H9 (cell line): ENCODE results near the gene ADAM19. TPM values are rescaled to one million over a fixed set of nuclear protein-coding genes. Genes with fewer than 3 reads are reported as not detected.
"Not testable (repeated sequence)": the region's sequence is repeated elsewhere in the genome, so short reads cannot be mapped to it uniquely, and the experiment has no call there.

Experiments
- DNase-seq: peaks from one replicate; pipeline ENCODE4 v3.0.0-alpha.2; 2017
- H2AFZ ChIP-seq: one replicate; pipeline ENCODE4 v1.6.1; 2013; ENCODE audit warnings: mild to moderate bottlenecking, low read length, control low read depth, moderate library complexity
- H2AK5ac ChIP-seq: 2 replicates; pipeline ENCODE4 v1.6.1; 2013; ENCODE audit warnings: low read length, control low read depth, mixed read lengths; ENCODE audit not compliant: insufficient read length
- H2BK120ac ChIP-seq: one replicate; pipeline ENCODE4 v1.6.1; 2013; ENCODE audit warnings: low read depth, mild to moderate bottlenecking, low read length, control low read depth, inconsistent platforms; ENCODE audit not compliant: poor library complexity, severe bottlenecking
- H2BK12ac ChIP-seq: 2 replicates; pipeline ENCODE4 v1.6.1; 2013; ENCODE audit warnings: low read length, control low read depth, mixed read lengths, low read depth; ENCODE audit not compliant: insufficient read length
- H2BK15ac ChIP-seq: 2 replicates; pipeline ENCODE4 v1.6.1; 2013; ENCODE audit warnings: low read depth, low read length, control low read depth
- H2BK20ac ChIP-seq: one replicate; pipeline ENCODE4 v1.6.1; 2013; ENCODE audit warnings: low read depth, mild to moderate bottlenecking, low read length, control low read depth, inconsistent platforms; ENCODE audit not compliant: poor library complexity, severe bottlenecking
- H2BK5ac ChIP-seq: 2 replicates; pipeline ENCODE4 v1.6.1; 2013; ENCODE audit warnings: low read length, control low read depth, mixed read lengths; ENCODE audit not compliant: insufficient read length
- H3K14ac ChIP-seq: 2 replicates; pipeline ENCODE4 v1.6.1; 2013; ENCODE audit warnings: low read length, control low read depth; ENCODE audit not compliant: insufficient read depth
- H3K18ac ChIP-seq: 2 replicates; pipeline ENCODE4 v1.6.1; 2013; ENCODE audit warnings: low read depth, mild to moderate bottlenecking, mixed read lengths, low read length, control low read depth; ENCODE audit not compliant: insufficient read length
- H3K23ac ChIP-seq: 2 replicates; pipeline ENCODE4 v1.6.1; 2013; ENCODE audit warnings: low read length, control low read depth, mixed read lengths, low read depth; ENCODE audit not compliant: insufficient read length
- H3K23me2 ChIP-seq: 2 replicates; pipeline ENCODE4 v1.6.1; 2013; ENCODE audit warnings: low read depth, mild to moderate bottlenecking, mixed read lengths, low read length, control low read depth; ENCODE audit not compliant: insufficient read length, poor library complexity, severe bottlenecking
- H3K27ac ChIP-seq: 2 replicates; pipeline ENCODE4 v1.5.1; 2013; ENCODE audit warnings: low read length, control low read depth, mixed read lengths, low read depth; ENCODE audit not compliant: insufficient read length
- H3K27me3 ChIP-seq: 2 replicates; pipeline ENCODE4 v1.6.1; 2013; ENCODE audit warnings: low read length, control low read depth, inconsistent platforms; ENCODE audit not compliant: insufficient read depth
- H3K4ac ChIP-seq: 2 replicates; pipeline ENCODE4 v1.6.1; 2013; ENCODE audit warnings: low read depth, mild to moderate bottlenecking, control low read depth, inconsistent platforms, low read length, moderate library complexity
- H3K4me1 ChIP-seq: 2 replicates; pipeline ENCODE4 v1.6.1; 2013; ENCODE audit warnings: low read length, control low read depth, inconsistent platforms; ENCODE audit not compliant: insufficient read depth
- H3K4me2 ChIP-seq: 2 replicates; pipeline ENCODE4 v1.6.1; 2013; ENCODE audit warnings: low read length, control low read depth, mixed read lengths; ENCODE audit not compliant: insufficient read length, insufficient read depth
- H3K56ac ChIP-seq: 2 replicates; pipeline ENCODE4 v1.6.1; 2013; ENCODE audit warnings: low read depth, mild to moderate bottlenecking, mixed read lengths, low read length, control low read depth; ENCODE audit not compliant: insufficient read length
- H3K79me1 ChIP-seq: 2 replicates; pipeline ENCODE4 v1.6.1; 2013; ENCODE audit warnings: low read depth, mild to moderate bottlenecking, moderate library complexity, low read length, control low read depth, inconsistent platforms; ENCODE audit not compliant: insufficient read depth, poor library complexity, severe bottlenecking
- H3K79me2 ChIP-seq: 2 replicates; pipeline ENCODE4 v1.6.1; 2013; ENCODE audit warnings: low read length, control low read depth, inconsistent platforms; ENCODE audit not compliant: insufficient read depth
- H3K9ac ChIP-seq: 2 replicates; pipeline ENCODE4 v1.6.1; 2013; ENCODE audit warnings: low read length, control low read depth, mixed read lengths; ENCODE audit not compliant: insufficient read length; ENCODE audit errors: extremely low read depth
- H3K9me3 ChIP-seq: one replicate; pipeline ENCODE4 v1.6.1; 2013; ENCODE audit warnings: low read depth, low read length, inconsistent platforms; ENCODE audit not compliant: control insufficient read depth
- H3T11ph ChIP-seq: one replicate; pipeline ENCODE4 v1.6.1; 2013; ENCODE audit warnings: mild to moderate bottlenecking, low read length, control low read depth, inconsistent platforms
- H4K20me1 ChIP-seq: one replicate; pipeline ENCODE4 v1.6.1; 2013; ENCODE audit not compliant: control insufficient read depth, insufficient read length, insufficient read depth
- H4K5ac ChIP-seq: 2 replicates; pipeline ENCODE4 v1.6.1; 2013; ENCODE audit warnings: low read depth, mild to moderate bottlenecking, mixed read lengths, low read length, control low read depth; ENCODE audit not compliant: insufficient read length
- H4K8ac ChIP-seq: replicated peaks from 2 replicates; pipeline ENCODE4 v1.6.1; 2013; ENCODE audit warnings: low read length, control low read depth, mixed read lengths, low read depth; ENCODE audit not compliant: insufficient read length
- H4K91ac ChIP-seq: 2 replicates; pipeline ENCODE4 v1.6.1; 2013; ENCODE audit warnings: low read depth, mild to moderate bottlenecking, moderate library complexity, mixed read lengths, low read length, control low read depth; ENCODE audit not compliant: insufficient read length
- H3K27ac Mint-ChIP-seq, 3 experiments: 2 replicates in 2 of 3; 3 replicates in 1 of 3; pipeline ENCODE4 v1.8.0; 2020 to 2021; ENCODE audit warnings: mixed read lengths in 3 of 3, mild to moderate bottlenecking in 1 of 3, moderate library complexity in 1 of 3
- H3K27me3 Mint-ChIP-seq: 2 replicates; pipeline ENCODE4 v1.8.0; 2021; ENCODE audit warnings: low read depth, mild to moderate bottlenecking, moderate library complexity, mixed read lengths
- H3K36me3 Mint-ChIP-seq, 3 experiments: 2 replicates in 2 of 3; 3 replicates in 1 of 3; pipeline ENCODE4 v1.8.0; 2020 to 2021; ENCODE audit warnings: low read depth in 3 of 3, mixed read lengths in 3 of 3; ENCODE audit not compliant: insufficient read depth in 1 of 3
- H3K4me1 Mint-ChIP-seq, 2 experiments: 2 replicates each; pipeline ENCODE4 v1.8.0; 2020; ENCODE audit warnings: mixed read lengths in 2 of 2
- H3K4me3 Mint-ChIP-seq, 2 experiments: 2 replicates in 1 of 2; 3 replicates in 1 of 2; pipeline ENCODE4 v1.8.0; 2020 to 2021; ENCODE audit warnings: mild to moderate bottlenecking in 2 of 2, mixed read lengths in 2 of 2, moderate library complexity in 1 of 2
- H3K9me3 Mint-ChIP-seq, 2 experiments: 2 replicates in 1 of 2; 3 replicates in 1 of 2; pipeline ENCODE4 v1.8.0; 2020; ENCODE audit warnings: mild to moderate bottlenecking in 2 of 2, mixed read lengths in 2 of 2, moderate library complexity in 1 of 2
- CTCF ChIP-seq: fragments of 200-600 bp; sonication (generic); conservative IDR thresholded peaks from 3 replicates; pipeline ENCODE4 v1.8.0; 2021; ENCODE audit warnings: antibody characterized with exemption, mild to moderate bottlenecking
- WGBS: extraction: QIAGEN DNeasy Blood & Tissue Kit; methylation state at CpG from one replicate; pipeline ENCODE4 v1.1.7; 2013; ENCODE audit warnings: missing lambda C conversion rate, low lambda C conversion rate, mixed read lengths; ENCODE audit not compliant: insufficient read length; ENCODE audit errors: extremely low coverage; 5-methylcytosine and 5-hydroxymethylcytosine counted together
- total RNA-seq: library from RNA; stranded (reverse); gene quantifications from 2 replicates; pipeline ENCODE4 v1.2.1, GENCODE V29; 2021

Gene ADAM19
- total RNA-seq, 1 experiment from 2014 or later = 9.9 TPM

DNA sequence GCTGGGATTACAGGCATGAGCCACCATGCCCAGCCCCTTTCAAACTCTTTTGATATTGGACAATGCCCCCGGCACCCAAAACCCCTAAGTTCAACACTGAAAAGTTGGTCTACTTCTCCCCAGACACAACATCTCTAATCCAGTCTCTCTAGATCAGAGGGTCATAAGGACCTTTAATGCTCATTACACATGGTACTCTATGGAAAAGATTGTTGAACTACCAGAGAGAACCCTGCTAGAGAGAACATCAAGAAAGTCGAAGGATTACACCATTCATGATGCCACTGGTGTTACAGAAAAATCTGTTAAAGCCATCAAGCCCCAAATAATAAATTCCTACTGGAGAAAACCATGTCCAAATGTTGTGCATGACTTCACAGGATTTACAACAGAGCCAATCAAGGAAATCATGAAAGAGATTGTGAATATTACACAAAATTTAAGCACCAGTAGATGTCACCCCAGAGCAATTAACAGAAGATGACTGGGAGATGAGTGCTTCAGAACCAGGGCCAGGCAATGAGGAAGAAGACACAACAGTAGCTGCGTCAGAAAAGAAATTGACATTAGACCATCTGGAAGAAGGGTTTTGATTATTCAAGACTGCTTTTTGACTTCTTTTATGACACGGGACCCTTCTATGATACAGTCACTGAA lies 143.9 kb downstream of the ADAM19 start:
- peaks cover 3% of the 10 kb centered on the region; the same call in 1 of the 2 replicates for H3K27me3 Mint-ChIP-seq
- Histone ChIP-seq H3K18ac (no peak overlapping the region), H2BK15ac (no peak overlapping the region), H3K79me1 (no peaks in the 10 kb centered on the region), H2BK12ac (no peak overlapping the region), H3T11ph (no peak overlapping the region), H4K91ac (no peak overlapping the region), H3K9ac (no peak overlapping the region), H2AFZ (no peak overlapping the region), H3K4me2 (no peak overlapping the region), H3K27me3 (no peaks in the 10 kb centered on the region), H4K20me1 (no peaks in the 10 kb centered on the region), H4K8ac (no peak overlapping the region), H2BK5ac (no peak overlapping the region), H3K23me2 (no peaks in the 10 kb centered on the region), H2BK120ac (no peak overlapping the region), H4K5ac (no peak overlapping the region), H3K9me3 (no peaks in the 10 kb centered on the region), H2AK5ac (no peak overlapping the region), H3K4me1 (no peaks in the 10 kb centered on the region), H3K14ac (no peak overlapping the region), H3K27ac (no peak overlapping the region), H3K56ac (no peak overlapping the region), H3K79me2 (no peaks in the 10 kb centered on the region), H2BK20ac (no peak overlapping the region), H3K4ac (no peak overlapping the region), H3K23ac (no peak overlapping the region)
- peaks cover 0 to 3% of the 10 kb centered on the region in 2 experiments; a peak in 4 of 5 replicates for H3K9me3 Mint-ChIP-seq
- no peak overlapping the region; a peak in 1 of 7 replicates for H3K27ac Mint-ChIP-seq
- TF ChIP-seq CTCF = peak; percentile 62
- H3K4me1 Mint-ChIP-seq = no peaks in the 10 kb centered on the region
- no peaks in the 10 kb centered on the region for H3K36me3 Mint-ChIP-seq
- no peak for DNase-seq
- no peak overlapping the region for H3K4me3 Mint-ChIP-seq
- no CpG with 5 or more reads among the region's 4 CpGs for WGBS

DNA sequence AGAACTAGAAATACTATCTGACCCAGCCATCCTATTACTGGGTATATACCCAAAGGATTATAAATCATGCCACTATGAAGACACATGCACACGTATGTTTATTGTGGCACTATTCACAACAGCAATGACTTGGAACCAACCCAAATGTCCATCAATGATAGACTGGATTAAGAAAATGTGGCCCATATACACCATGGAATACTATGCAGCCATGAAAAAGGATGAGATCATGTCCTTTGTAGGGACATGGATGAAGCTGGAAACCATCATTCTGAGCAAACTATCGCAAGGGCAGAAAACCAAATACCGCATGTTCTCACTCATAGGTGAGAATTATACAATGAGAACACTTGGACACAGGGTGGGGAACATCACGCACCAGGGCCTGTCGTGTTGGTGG lies 145.7 kb downstream of the ADAM19 start:
- H4K5ac ChIP-seq, H3K4me1 Mint-ChIP-seq, H3K79me1 ChIP-seq, H2AK5ac ChIP-seq, H3K23ac ChIP-seq, H3K9me3 ChIP-seq, H4K20me1 ChIP-seq, H3K4me1 ChIP-seq, H3K23me2 ChIP-seq, H3K4me3 Mint-ChIP-seq, H3K4ac ChIP-seq, H2BK120ac ChIP-seq, H3K14ac ChIP-seq, H4K91ac ChIP-seq, H3K4me2 ChIP-seq, H2BK20ac ChIP-seq, H4K8ac ChIP-seq, H2BK15ac ChIP-seq, H3K9ac ChIP-seq, H2BK5ac ChIP-seq, H3K56ac ChIP-seq, DNase-seq, H3K27ac ChIP-seq, H3K27me3 ChIP-seq, H3K18ac ChIP-seq, H3T11ph ChIP-seq, H2AFZ ChIP-seq, H2BK12ac ChIP-seq, H3K27ac Mint-ChIP-seq, H3K27me3 Mint-ChIP-seq, H3K36me3 Mint-ChIP-seq, H3K79me2 ChIP-seq: not testable (repeated sequence)
- no CpG with 5 or more reads among the region's 5 CpGs for WGBS
- H3K9me3 Mint-ChIP-seq = peaks cover 6 to 11% of the 10 kb centered on the region in 2 experiments; a peak in 4 of 5 replicates
